ENCODE data around the gene ZNF770. TPM values are rescaled to one million over a fixed set of nuclear protein-coding genes. Genes with fewer than 3 reads are reported as not detected.
A peak's percentile ranks its signal among the peaks of the same experiment; 100 is the strongest.

ZNF770 gene
- total RNA-seq = 40.7 and 41.0 TPM in 2 replicates

GRCh38 chr15:34988027-34988902 lies at the start of gene ZNF770:
Gene ZNF770, minus strand, starts transcription at chr15:34988287. Its CDS starts 4,853 bp downstream, at chr15:34983434.
- peaks cover 35% of the 10 kb centered on the region for H3K4me1 Mint-ChIP-seq (ENCODE audit: low read depth)
- intact Hi-C loops (cut with micrococcal nuclease) = loop anchor here (1.0 kb wide), 1 partner anchor 19 kb away; the partner anchor contains the start of gene AQR
- H3K36me3 Mint-ChIP-seq (ENCODE audit: low read depth) = peaks cover 30% of the 10 kb centered on the region
- DNase-seq (ENCODE audit: low spot score) = peak; percentile 80
- peak within 1 kb of the TSS; percentile 98 for H3K27ac Mint-ChIP-seq
- peak within 1 kb of the TSS; percentile 94 for H3K4me3 Mint-ChIP-seq (ENCODE audit: low read depth)
- H3K27me3 Mint-ChIP-seq (ENCODE audit: low read depth) = no peaks in the 10 kb centered on the region
- H3K9me3 Mint-ChIP-seq = no peaks in the 10 kb centered on the region

GRCh38 chr15:35028235-35028984 lies 40.3 kb upstream of the ZNF770 start:
- Mint-ChIP-seq H3K4me1 (ENCODE audit: low read depth) (no peaks in the 10 kb centered on the region), H3K4me3 (ENCODE audit: low read depth) (no peak overlapping the region), H3K36me3 (ENCODE audit: low read depth) (no peaks in the 10 kb centered on the region), H3K27me3 (ENCODE audit: low read depth) (peaks cover 4% of the 10 kb centered on the region), H3K27ac (no peak overlapping the region), H3K9me3 (no peaks in the 10 kb centered on the region)
- intact Hi-C loops (cut with micrococcal nuclease) = no loop called here
- no peak for DNase-seq (ENCODE audit: low spot score)

- Mint-ChIP-seq H3K4me1 (ENCODE audit: low read depth) (peaks cover 2% of the 10 kb centered on the region), H3K27ac (no peak overlapping the region), H3K4me3 (ENCODE audit: low read depth) (no peak overlapping the region), H3K36me3 (ENCODE audit: low read depth) (no peaks in the 10 kb centered on the region), H3K9me3 (no peaks in the 10 kb centered on the region), H3K27me3 (ENCODE audit: low read depth) (peaks cover 9% of the 10 kb centered on the region)
- intact Hi-C loops (cut with micrococcal nuclease) = no loop called here
- DNase-seq (ENCODE audit: low spot score) = no peak
These were observed 35.7 kb upstream of the ZNF770 start for GRCh38 chr15:35023804-35024203.

- no peak overlapping the region for H3K4me3 Mint-ChIP-seq (ENCODE audit: low read depth)
- H3K27ac Mint-ChIP-seq = no peak overlapping the region
- H3K36me3 Mint-ChIP-seq (ENCODE audit: low read depth) = no peaks in the 10 kb centered on the region
- H3K27me3 Mint-ChIP-seq (ENCODE audit: low read depth) = peaks cover 13% of the 10 kb centered on the region
- intact Hi-C loops (cut with micrococcal nuclease) = no loop called here
- peaks cover 2% of the 10 kb centered on the region for H3K4me1 Mint-ChIP-seq (ENCODE audit: low read depth)
- no peaks in the 10 kb centered on the region for H3K9me3 Mint-ChIP-seq
- no peak for DNase-seq (ENCODE audit: low spot score)
These were observed 32.9 kb upstream of the ZNF770 start for GRCh38 chr15:35020974-35021373.

- Mint-ChIP-seq H3K27me3 (ENCODE audit: low read depth) (peaks cover 16% of the 10 kb centered on the region), H3K36me3 (ENCODE audit: low read depth) (no peaks in the 10 kb centered on the region), H3K27ac (no peak overlapping the region), H3K4me1 (ENCODE audit: low read depth) (peaks cover 2% of the 10 kb centered on the region), H3K4me3 (ENCODE audit: low read depth) (no peak overlapping the region), H3K9me3 (no peaks in the 10 kb centered on the region)
- intact Hi-C loops (cut with micrococcal nuclease) = no loop called here
- no peak for DNase-seq (ENCODE audit: low spot score)
These were observed 31.6 kb upstream of the ZNF770 start for GRCh38 chr15:35019404-35020327.

- Mint-ChIP-seq H3K27me3 (ENCODE audit: low read depth) (peaks cover 11% of the 10 kb centered on the region), H3K4me1 (ENCODE audit: low read depth) (no peaks in the 10 kb centered on the region)
These were observed 26.2 kb upstream of the ZNF770 start for GRCh38 chr15:35014241-35014640.

GRCh38 chr15:35013370-35013769 lies 25.3 kb upstream of the ZNF770 start:
- H3K27me3 Mint-ChIP-seq (ENCODE audit: low read depth) = peaks cover 11% of the 10 kb centered on the region
- H3K4me1 Mint-ChIP-seq (ENCODE audit: low read depth) = no peaks in the 10 kb centered on the region
- no peaks in the 10 kb centered on the region for H3K36me3 Mint-ChIP-seq (ENCODE audit: low read depth)
- no peaks in the 10 kb centered on the region for H3K9me3 Mint-ChIP-seq
- H3K27ac Mint-ChIP-seq = no peak overlapping the region
- intact Hi-C loops (cut with micrococcal nuclease) = no loop called here
- no peak overlapping the region for H3K4me3 Mint-ChIP-seq (ENCODE audit: low read depth)
- no peak for DNase-seq (ENCODE audit: low spot score)

More at GRCh38 chr15:35014241-35014640, 26.2 kb upstream of the ZNF770 start:
- Mint-ChIP-seq H3K9me3 (no peaks in the 10 kb centered on the region), H3K4me3 (ENCODE audit: low read depth) (no peak overlapping the region), H3K27ac (no peak overlapping the region), H3K36me3 (ENCODE audit: low read depth) (no peaks in the 10 kb centered on the region)
- intact Hi-C loops (cut with micrococcal nuclease) = no loop called here
- no peak for DNase-seq (ENCODE audit: low spot score)

- H3K27ac Mint-ChIP-seq = no peak overlapping the region
- H3K9me3 Mint-ChIP-seq = no peaks in the 10 kb centered on the region
- no peak overlapping the region for H3K4me3 Mint-ChIP-seq (ENCODE audit: low read depth)
- H3K27me3 Mint-ChIP-seq (ENCODE audit: low read depth) = peaks cover 9% of the 10 kb centered on the region
- H3K36me3 Mint-ChIP-seq (ENCODE audit: low read depth) = no peaks in the 10 kb centered on the region
- no peak for DNase-seq (ENCODE audit: low spot score)
- H3K4me1 Mint-ChIP-seq (ENCODE audit: low read depth) = no peaks in the 10 kb centered on the region
- intact Hi-C loops (cut with micrococcal nuclease) = no loop called here
These were observed 19.3 kb upstream of the ZNF770 start for GRCh38 chr15:35007397-35007796.

GRCh38 chr15:35005933-35006332 lies 17.8 kb upstream of the ZNF770 start:
- H3K4me1 Mint-ChIP-seq (ENCODE audit: low read depth) = no peaks in the 10 kb centered on the region
- H3K27me3 Mint-ChIP-seq (ENCODE audit: low read depth) = peaks cover 9% of the 10 kb centered on the region
- H3K27ac Mint-ChIP-seq = no peak overlapping the region
- intact Hi-C loops (cut with micrococcal nuclease) = no loop called here
- no peak for DNase-seq (ENCODE audit: low spot score)
- H3K4me3 Mint-ChIP-seq (ENCODE audit: low read depth) = no peak overlapping the region
- no peaks in the 10 kb centered on the region for H3K36me3 Mint-ChIP-seq (ENCODE audit: low read depth)
- no peaks in the 10 kb centered on the region for H3K9me3 Mint-ChIP-seq

- H3K4me1 Mint-ChIP-seq (ENCODE audit: low read depth) = no peaks in the 10 kb centered on the region
- no peak overlapping the region for H3K27ac Mint-ChIP-seq
- no peak for DNase-seq (ENCODE audit: low spot score)
- H3K4me3 Mint-ChIP-seq (ENCODE audit: low read depth) = no peak overlapping the region
- H3K27me3 Mint-ChIP-seq (ENCODE audit: low read depth) = peaks cover 9% of the 10 kb centered on the region
- H3K36me3 Mint-ChIP-seq (ENCODE audit: low read depth) = no peaks in the 10 kb centered on the region
- intact Hi-C loops (cut with micrococcal nuclease) = no loop called here
- no peaks in the 10 kb centered on the region for H3K9me3 Mint-ChIP-seq
These were observed 15.8 kb upstream of the ZNF770 start for GRCh38 chr15:35003928-35004327.

- H3K4me3 Mint-ChIP-seq (ENCODE audit: low read depth) = no peak overlapping the region
- intact Hi-C loops (cut with micrococcal nuclease) = no loop called here
- no peak for DNase-seq (ENCODE audit: low spot score)
- no peaks in the 10 kb centered on the region for H3K36me3 Mint-ChIP-seq (ENCODE audit: low read depth)
- H3K9me3 Mint-ChIP-seq = no peaks in the 10 kb centered on the region
- H3K27ac Mint-ChIP-seq = no peak overlapping the region
- peaks cover 14% of the 10 kb centered on the region for H3K27me3 Mint-ChIP-seq (ENCODE audit: low read depth)
- H3K4me1 Mint-ChIP-seq (ENCODE audit: low read depth) = peaks cover 1% of the 10 kb centered on the region
These were observed 12.4 kb upstream of the ZNF770 start for GRCh38 chr15:35000511-35000910.

- no peak overlapping the region for H3K27ac Mint-ChIP-seq
- H3K9me3 Mint-ChIP-seq = no peaks in the 10 kb centered on the region
- intact Hi-C loops (cut with micrococcal nuclease) = loop anchor here (10.0 kb wide), 2 partner anchors 545 to 965 kb away; partner anchors contain the start of genes AVEN and DPH6
- H3K4me1 Mint-ChIP-seq (ENCODE audit: low read depth) = peaks cover 6% of the 10 kb centered on the region
- H3K36me3 Mint-ChIP-seq (ENCODE audit: low read depth) = no peaks in the 10 kb centered on the region
- peaks cover 17% of the 10 kb centered on the region for H3K27me3 Mint-ChIP-seq (ENCODE audit: low read depth)
- DNase-seq (ENCODE audit: low spot score) = no peak
- H3K4me3 Mint-ChIP-seq (ENCODE audit: low read depth) = no peak overlapping the region
These were observed 11.8 kb upstream of the ZNF770 start for GRCh38 chr15:34999906-35000305.

Measured in activated T-helper 2 cell treated with anti-CD3 and anti-CD28 coated beads, Interferon-gamma antibody, Interleukin-2, Interleukin-4, amounts not matched to agents 10 μg/mL and 5 μg/mL and 100 μg/mL, durations not matched to agents 14 hours and 24 hours and 36 hours (primary cell).